K562 (cell line): ENCODE data around the gene SAMD4A. TPM values are rescaled to one million over a fixed set of nuclear protein-coding genes. Genes with fewer than 3 reads are reported as not detected.

Experiments
- ARID3B ChIP-seq: fragments of 250-450 bp; sonication (Bioruptor Pico); IDR thresholded peaks from 2 replicates; pipeline ENCODE4 v1.4.0; 2020; ENCODE audit warnings: borderline replicate concordance
- BCOR ChIP-seq: fragments of 450-650 bp; IDR thresholded peaks from 2 replicates; pipeline ENCODE4 v1.6.1; 2016
- BRF1 ChIP-seq: IDR thresholded peaks from 3 replicates; pipeline ENCODE4 v1.6.1; 2011; ENCODE audit warnings: borderline replicate concordance, mild to moderate bottlenecking; ENCODE audit not compliant: insufficient read length; ENCODE audit errors: extremely low read depth
- CBFA2T3 ChIP-seq: fragments of 450-650 bp; IDR thresholded peaks from 2 replicates; pipeline ENCODE4 v1.6.1; 2017
- EP400 ChIP-seq: fragments of 450-650 bp; IDR thresholded peaks from 2 replicates; pipeline ENCODE4 v1.6.1; 2017; ENCODE audit warnings: antibody characterized with exemption, mild to moderate bottlenecking, moderate library complexity
- ETV1 ChIP-seq: fragments of 450-650 bp; conservative IDR thresholded peaks from 2 replicates; pipeline ENCODE4 v1.6.1; 2016; ENCODE audit warnings: missing genetic modification characterization, control low read depth, low read depth, missing compliant biosample characterization
- FOXA3 ChIP-seq, 2 experiments: fragments of 450-650 bp in 1 of 2; sonication (generic) in 1 of 2; formaldehyde crosslinking; IDR thresholded peaks in 1 of 2; conservative IDR thresholded peaks in 1 of 2; 2 replicates each; pipeline versions ENCODE4 v1.4.0 to v1.8.0; 2020 to 2022; ENCODE audit warnings: mild to moderate bottlenecking in 2 of 2, missing genetic modification reagents in 1 of 2
- JUN ChIP-seq, 2 experiments: sonication (generic) in 1 of 2; formaldehyde crosslinking in 1 of 2; IDR thresholded peaks; 2 replicates each; pipeline versions ENCODE4 v1.6.1 to v1.8.0; 2012 to 2022; ENCODE audit warnings: borderline replicate concordance in 2 of 2, mild to moderate bottlenecking in 2 of 2, improper control_type of control experiment in 1 of 2, low read depth in 1 of 2, low read length in 1 of 2, missing genetic modification reagents in 1 of 2
- PHTF2 ChIP-seq: fragments of 250-450 bp; sonication (Bioruptor Pico); IDR thresholded peaks from 2 replicates; pipeline ENCODE4 v1.5.0; 2021; ENCODE audit warnings: mild to moderate bottlenecking
- POLR2G ChIP-seq: fragments of 200-400 bp; formaldehyde crosslinking; IDR thresholded peaks from 2 replicates; pipeline ENCODE4 v1.6.1; 2017; ENCODE audit warnings: low read depth, mild to moderate bottlenecking, antibody characterized with exemption, low read length, moderate library complexity
- RAD21 ChIP-seq, 2 experiments: fragments of 250-450 bp in 1 of 2; fragments of 450-650 bp in 1 of 2; sonication (Bioruptor Pico) in 1 of 2; formaldehyde crosslinking in 1 of 2; IDR thresholded peaks in 1 of 2; conservative IDR thresholded peaks in 1 of 2; 2 replicates each; pipeline versions ENCODE4 v1.4.0 to v1.8.0; 2020 to 2022; ENCODE audit warnings: mild to moderate bottlenecking in 2 of 2, moderate library complexity in 1 of 2
- RBFOX2 ChIP-seq: fragments of 200-400 bp; formaldehyde crosslinking; IDR thresholded peaks from 2 replicates; pipeline ENCODE4 v1.6.1; 2017; ENCODE audit warnings: low read depth, mild to moderate bottlenecking, low read length, moderate library complexity
- RBM22 ChIP-seq: fragments of 200-400 bp; formaldehyde crosslinking; IDR thresholded peaks from 2 replicates; pipeline ENCODE4 v1.6.1; 2018; ENCODE audit warnings: low read length, low read depth; ENCODE audit not compliant: poor library complexity, severe bottlenecking
- SIX5 ChIP-seq, 2 experiments: IDR thresholded peaks; 2 replicates each; pipeline ENCODE4 v1.6.1; 2011; ENCODE audit warnings: low read length in 2 of 2, borderline replicate concordance in 1 of 2, low read depth in 1 of 2, mild to moderate bottlenecking in 1 of 2, moderate library complexity in 1 of 2; ENCODE audit not compliant: insufficient read depth in 1 of 2
- TAF1 ChIP-seq: IDR thresholded peaks from 2 replicates; pipeline ENCODE4 v1.6.1; 2011; ENCODE audit warnings: mild to moderate bottlenecking, low read length, moderate library complexity; ENCODE audit not compliant: insufficient read depth, control insufficient read depth, severe bottlenecking; ENCODE audit errors: extremely low read depth
- TEAD1 ChIP-seq, 2 experiments: fragments of 450-650 bp in 1 of 2; sonication (generic) in 1 of 2; formaldehyde crosslinking; IDR thresholded peaks; 2 replicates each; pipeline versions ENCODE4 v1.4.0 to v1.8.0; 2020 to 2022; ENCODE audit warnings: mild to moderate bottlenecking in 2 of 2, missing genetic modification reagents in 1 of 2
- ZNF146 ChIP-seq: IDR thresholded peaks from one replicate; pipeline ENCODE4 v1.6.1; 2018; ENCODE audit warnings: missing compliant biosample characterization; ENCODE audit not compliant: unreplicated experiment
- ZNF408 ChIP-seq: fragments of 250-450 bp; sonication (Bioruptor Pico); IDR thresholded peaks from 2 replicates; pipeline ENCODE4 v1.4.0; 2020; ENCODE audit warnings: low read depth, mild to moderate bottlenecking, moderate library complexity
- ZNF644 ChIP-seq: fragments of 200-800 bp; sonication (Bioruptor generic); IDR thresholded peaks from 2 replicates; pipeline ENCODE4 v1.6.1; 2016; ENCODE audit warnings: low read depth, missing genetic modification characterization, missing compliant biosample characterization
- ZNF707 ChIP-seq: fragments of 250-450 bp; sonication (Bioruptor Pico); conservative IDR thresholded peaks from 2 replicates; pipeline ENCODE4 v1.8.0; 2022; ENCODE audit warnings: inconsistent platforms, mild to moderate bottlenecking, moderate library complexity
- ZNF780A ChIP-seq: fragments of 250-450 bp; sonication (Bioruptor Pico); IDR thresholded peaks from 2 replicates; pipeline ENCODE4 v1.5.0; 2021; ENCODE audit warnings: mild to moderate bottlenecking
- polyA plus RNA-seq, 8 experiments: library from polyadenylated mRNA; depleted of rRNA in 4 of 8; stranded (reverse) in 5 of 8; unstranded in 3 of 8; fragments of >200 nt; fragmentation: Nextera tagmentation in 2 of 8; fragmentation: Illumina TruSeq in 1 of 8; extraction: Ambion mirVana in 2 of 8; extraction: Trizol in 1 of 8; gene quantifications; 2 replicates each; pipeline versions ENCODE4 v1.2.1 to v1.2.3, GENCODE V29; 2011 to 2014; ENCODE audit warnings: inconsistent platforms in 1 of 8, missing spikeins in 1 of 8
- total RNA-seq, 7 experiments: library from RNA; depleted of rRNA in 6 of 7; stranded (reverse); fragments of >200 nt in 6 of 7; fragmentation: Illumina TruSeq in 2 of 7; extraction: Trizol in 2 of 7; gene quantifications; 2 replicates each; pipeline versions ENCODE4 v1.2.1 to v1.2.3, GENCODE V29; 2011 to 2021; ENCODE audit warnings: low replicate concordance in 1 of 7
- TF ChIP-seq, protein P1 (sequence below): fragments of 250-450 bp; sonication (Bioruptor Pico); IDR thresholded peaks from 2 replicates; pipeline ENCODE4 v1.5.0; 2020; ENCODE audit warnings: mild to moderate bottlenecking, borderline replicate concordance

The SAMD4A gene
- total and polyA plus RNA-seq, 9 of the 15 experiments (the other 6 are each of a cell fraction or from before 2014, with no cell fraction given), result 0.66 to 6.8 (median 3.3) TPM

GRCh38 chr14:54565785-54566409 lies 1.0 kb upstream of the SAMD4A start (continued):
- TF ChIP-seq, protein P1, sequence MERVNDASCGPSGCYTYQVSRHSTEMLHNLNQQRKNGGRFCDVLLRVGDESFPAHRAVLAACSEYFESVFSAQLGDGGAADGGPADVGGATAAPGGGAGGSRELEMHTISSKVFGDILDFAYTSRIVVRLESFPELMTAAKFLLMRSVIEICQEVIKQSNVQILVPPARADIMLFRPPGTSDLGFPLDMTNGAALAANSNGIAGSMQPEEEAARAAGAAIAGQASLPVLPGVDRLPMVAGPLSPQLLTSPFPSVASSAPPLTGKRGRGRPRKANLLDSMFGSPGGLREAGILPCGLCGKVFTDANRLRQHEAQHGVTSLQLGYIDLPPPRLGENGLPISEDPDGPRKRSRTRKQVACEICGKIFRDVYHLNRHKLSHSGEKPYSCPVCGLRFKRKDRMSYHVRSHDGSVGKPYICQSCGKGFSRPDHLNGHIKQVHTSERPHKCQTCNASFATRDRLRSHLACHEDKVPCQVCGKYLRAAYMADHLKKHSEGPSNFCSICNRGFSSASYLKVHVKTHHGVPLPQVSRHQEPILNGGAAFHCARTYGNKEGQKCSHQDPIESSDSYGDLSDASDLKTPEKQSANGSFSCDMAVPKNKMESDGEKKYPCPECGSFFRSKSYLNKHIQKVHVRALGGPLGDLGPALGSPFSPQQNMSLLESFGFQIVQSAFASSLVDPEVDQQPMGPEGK (CRISPR knock-in tag), result no peak
- no peak for TF ChIP-seq JUN (IDR thresholded peaks at IDR 0.05; ENCODE audit: borderline replicate concordance, low read depth, low read length)
- no peak for TF ChIP-seq JUN (CRISPR knock-in tag; IDR thresholded peaks at IDR 0.05; ENCODE audit: borderline replicate concordance)
- TF ChIP-seq ZNF146 (CRISPR knock-in tag), result no peak
- peak; percentile 71; the same call in 1 of the 2 replicates for TF ChIP-seq EP400
- TF ChIP-seq POLR2G, result peak; percentile 84
- TF ChIP-seq ZNF780A (CRISPR knock-in tag), result no peak
- no peak for TF ChIP-seq PHTF2
- TF ChIP-seq BCOR, result peak; percentile 33; the same call in 1 of the 2 replicates
- no peak for TF ChIP-seq FOXA3 (CRISPR knock-in tag; conservative IDR thresholded peaks at IDR 0.05 in 1 of 2, IDR thresholded peaks at IDR 0.05 in 1 of 2)
- no peak for TF ChIP-seq ARID3B (CRISPR knock-in tag)
- no peak for TF ChIP-seq ZNF644
- TF ChIP-seq ZNF408, result no peak
- no peak for TF ChIP-seq SIX5 (IDR thresholded peaks at IDR 0.05; ENCODE audit: borderline replicate concordance in 1 of 2, insufficient read depth in 1 of 2, low read depth in 1 of 2, low read length in 2 of 2)
- peak; percentile 66 for TF ChIP-seq TAF1
- peak; percentile 67 for TF ChIP-seq RBFOX2
- no peak for TF ChIP-seq RBM22
- no peak for TF ChIP-seq ZNF707 (CRISPR knock-in tag)
- TF ChIP-seq ETV1, result no peak
- no peak for TF ChIP-seq TEAD1 (CRISPR knock-in tag; IDR thresholded peaks at IDR 0.05)
- no peak for TF ChIP-seq BRF1
- no peak for TF ChIP-seq CBFA2T3
- peak in 1 of 2 experiments; percentile 18; a peak in 1 of 4 replicates for TF ChIP-seq RAD21 (CRISPR knock-in tag; conservative IDR thresholded peaks at IDR 0.05 in 1 of 2, IDR thresholded peaks at IDR 0.05 in 1 of 2)
